Smooth muscle cell (in vitro differentiated cells): ENCODE measurements around the gene SRPRB. TPM values are rescaled to one million over a fixed set of nuclear protein-coding genes. Genes with fewer than 3 reads are reported as not detected.

Experiments used
- DNase-seq: peaks from one replicate; lab custom pipeline; 2025; ENCODE audit not compliant: unreplicated experiment; lab: John Stamatoyannopoulos, UW
- H2AFZ ChIP-seq: fragments of 200-600 bp; sonication (generic); 2 replicates; pipeline ENCODE4 v1.6.0; 2016; ENCODE audit warnings: antibody characterized with exemption, low read depth, mild to moderate bottlenecking
- H3F3A ChIP-seq: fragments of 200-600 bp; sonication (generic); 2 replicates; pipeline ENCODE4 v1.6.0; 2017; ENCODE audit warnings: antibody characterized with exemption, low read depth
- H3K27ac ChIP-seq: fragments of 200-600 bp; sonication (generic); 2 replicates; pipeline ENCODE4 v1.5.1; 2016; ENCODE audit warnings: low read depth, mild to moderate bottlenecking
- H3K27me3 ChIP-seq: fragments of 200-600 bp; sonication (generic); 2 replicates; pipeline ENCODE4 v1.6.1; 2016; ENCODE audit warnings: low read depth, mild to moderate bottlenecking
- H3K36me3 ChIP-seq: fragments of 200-600 bp; sonication (generic); 2 replicates; pipeline ENCODE4 v1.5.1; 2016; ENCODE audit warnings: low read depth
- H3K4me1 ChIP-seq: fragments of 200-600 bp; sonication (generic); 2 replicates; pipeline ENCODE4 v1.5.1; 2016; ENCODE audit warnings: low read depth
- H3K4me2 ChIP-seq: fragments of 200-600 bp; sonication (generic); 2 replicates; pipeline ENCODE4 v1.6.0; 2016; ENCODE audit warnings: mild to moderate bottlenecking
- H3K4me3 ChIP-seq: fragments of 200-600 bp; sonication (generic); 2 replicates; pipeline ENCODE4 v1.5.1; 2016; ENCODE audit warnings: mild to moderate bottlenecking
- H3K79me2 ChIP-seq: fragments of 200-600 bp; sonication (generic); 2 replicates; pipeline ENCODE4 v1.6.0; 2016; ENCODE audit warnings: low read depth, mild to moderate bottlenecking
- H3K9ac ChIP-seq: fragments of 200-600 bp; sonication (generic); 2 replicates; pipeline ENCODE4 v1.6.0; 2016; ENCODE audit warnings: low read depth
- H3K9me3 ChIP-seq: fragments of 200-600 bp; sonication (generic); replicated peaks from 2 replicates; pipeline ENCODE4 v1.5.1; 2016; ENCODE audit warnings: low read depth
- H4K20me1 ChIP-seq: fragments of 200-600 bp; sonication (generic); 2 replicates; pipeline ENCODE4 v1.6.0; 2016; ENCODE audit warnings: low read depth
- CTCF ChIP-seq: fragments of 200-600 bp; sonication (generic); IDR thresholded peaks from 2 replicates; pipeline ENCODE4 v1.5.1; 2017; ENCODE audit warnings: borderline replicate concordance, mild to moderate bottlenecking, antibody characterized with exemption; ENCODE audit not compliant: insufficient read depth, poor library complexity, severe bottlenecking
- WGBS: methylation state at CpG from one replicate; pipeline ENCODE4 v1.1.7; 2016; ENCODE audit warnings: low lambda C conversion rate; 5-methylcytosine and 5-hydroxymethylcytosine counted together
- polyA plus RNA-seq: library from polyadenylated mRNA; unstranded; fragments of >200 nt; fragmentation: Nextera tagmentation; extraction: Ambion mirVana; gene quantifications from 2 replicates; pipeline ENCODE4 v1.2.1, GENCODE V29; 2016
- total RNA-seq: library from RNA; depleted of rRNA; stranded (reverse); fragments of >200 nt; gene quantifications from 2 replicates; pipeline ENCODE4 v1.2.3, GENCODE V29; 2014

The SRPRB gene
- total and polyA plus RNA-seq, 2 experiments from 2014 or later = 59.3 to 78.9 TPM

GRCh38 chr3:133857767-133858166, 52.2 kb downstream of the SRPRB start:
- TF ChIP-seq CTCF = no peak
- H3K27me3 ChIP-seq = no peaks in the 10 kb centered on the region
- no peak overlapping the region for H3K4me2 ChIP-seq
- no peak overlapping the region for H2AFZ ChIP-seq
- H4K20me1 ChIP-seq = no peaks in the 10 kb centered on the region
- H3K9me3 ChIP-seq = no peaks in the 10 kb centered on the region
- no peak overlapping the region for H3K9ac ChIP-seq
- H3F3A ChIP-seq = no peaks in the 10 kb centered on the region
- H3K27ac ChIP-seq = no peak overlapping the region
- DNase-seq = no peak
- H3K4me3 ChIP-seq = no peak overlapping the region
- H3K79me2 ChIP-seq = no peaks in the 10 kb centered on the region
- 96% methylated on average over 6 of the region's 8 CpGs for WGBS
- H3K4me1 ChIP-seq = no peaks in the 10 kb centered on the region
- no peaks in the 10 kb centered on the region for H3K36me3 ChIP-seq

GRCh38 chr3:133859381-133860234, 54.0 kb downstream of the SRPRB start:
- no peaks in the 10 kb centered on the region for H3F3A ChIP-seq
- DNase-seq = no peak
- no peak for TF ChIP-seq CTCF
- no peak overlapping the region for H3K4me3 ChIP-seq
- no peak overlapping the region for H3K27ac ChIP-seq
- no peaks in the 10 kb centered on the region for H3K36me3 ChIP-seq
- no peaks in the 10 kb centered on the region for H3K9me3 ChIP-seq
- H3K79me2 ChIP-seq = no peaks in the 10 kb centered on the region
- H4K20me1 ChIP-seq = no peaks in the 10 kb centered on the region
- no peaks in the 10 kb centered on the region for H3K4me1 ChIP-seq
- H3K27me3 ChIP-seq = no peaks in the 10 kb centered on the region
- H3K9ac ChIP-seq = no peak overlapping the region
- H3K4me2 ChIP-seq = no peak overlapping the region
- no peak overlapping the region for H2AFZ ChIP-seq
- WGBS = 88% methylated on average over 11 of the region's 12 CpGs

- no peaks in the 10 kb centered on the region for H3F3A ChIP-seq
- no peak for TF ChIP-seq CTCF
These were observed 54.9 kb downstream of the SRPRB start for GRCh38 chr3:133860519-133860918.

GRCh38 chr3:133862161-133862560, 56.5 kb downstream of the SRPRB start:
- Histone ChIP-seq H3K9me3 (no peaks in the 10 kb centered on the region), H3K9ac (no peak overlapping the region), H3K27me3 (no peaks in the 10 kb centered on the region), H2AFZ (no peak overlapping the region), H3K4me3 (no peak overlapping the region), H3K79me2 (no peaks in the 10 kb centered on the region), H3K36me3 (no peaks in the 10 kb centered on the region), H3K27ac (no peak overlapping the region), H3F3A (no peaks in the 10 kb centered on the region), H3K4me2 (no peak overlapping the region), H4K20me1 (no peaks in the 10 kb centered on the region), H3K4me1 (no peaks in the 10 kb centered on the region)
- WGBS = 87% methylated on average over 4 of the region's 4 CpGs
- DNase-seq = no peak
- TF ChIP-seq CTCF = no peak

More at GRCh38 chr3:133860519-133860918, 54.9 kb downstream of the SRPRB start:
- no peaks in the 10 kb centered on the region for H4K20me1 ChIP-seq
- no peak overlapping the region for H2AFZ ChIP-seq
- 89% methylated on average over 5 of the region's 5 CpGs for WGBS
- no peak overlapping the region for H3K4me2 ChIP-seq
- no peaks in the 10 kb centered on the region for H3K9me3 ChIP-seq
- no peak overlapping the region for H3K27ac ChIP-seq
- H3K27me3 ChIP-seq = no peaks in the 10 kb centered on the region
- no peak for DNase-seq
- H3K4me1 ChIP-seq = no peaks in the 10 kb centered on the region
- no peak overlapping the region for H3K4me3 ChIP-seq
- no peak overlapping the region for H3K9ac ChIP-seq
- H3K36me3 ChIP-seq = no peaks in the 10 kb centered on the region
- no peaks in the 10 kb centered on the region for H3K79me2 ChIP-seq
